H9 (cell line): Measurements from ENCODE around the gene TACC2. TPM values are rescaled to one million over a fixed set of nuclear protein-coding genes. Genes with fewer than 3 reads are reported as not detected.
"Not testable (repeated sequence)": the region's sequence is repeated elsewhere in the genome, so short reads cannot be mapped to it uniquely, and the experiment has no call there.

Source experiments
- DNase-seq: peaks from one replicate; pipeline ENCODE4 v3.0.0-alpha.2; 2017
- H2AFZ ChIP-seq: one replicate; pipeline ENCODE4 v1.6.1; 2013; ENCODE audit warnings: mild to moderate bottlenecking, low read length, control low read depth, moderate library complexity
- H2AK5ac ChIP-seq: 2 replicates; pipeline ENCODE4 v1.6.1; 2013; ENCODE audit warnings: low read length, control low read depth, mixed read lengths; ENCODE audit not compliant: insufficient read length
- H2BK120ac ChIP-seq: one replicate; pipeline ENCODE4 v1.6.1; 2013; ENCODE audit warnings: low read depth, mild to moderate bottlenecking, low read length, control low read depth, inconsistent platforms; ENCODE audit not compliant: poor library complexity, severe bottlenecking
- H2BK12ac ChIP-seq: 2 replicates; pipeline ENCODE4 v1.6.1; 2013; ENCODE audit warnings: low read length, control low read depth, mixed read lengths, low read depth; ENCODE audit not compliant: insufficient read length
- H2BK15ac ChIP-seq: 2 replicates; pipeline ENCODE4 v1.6.1; 2013; ENCODE audit warnings: low read depth, low read length, control low read depth
- H2BK20ac ChIP-seq: one replicate; pipeline ENCODE4 v1.6.1; 2013; ENCODE audit warnings: low read depth, mild to moderate bottlenecking, low read length, control low read depth, inconsistent platforms; ENCODE audit not compliant: poor library complexity, severe bottlenecking
- H2BK5ac ChIP-seq: 2 replicates; pipeline ENCODE4 v1.6.1; 2013; ENCODE audit warnings: low read length, control low read depth, mixed read lengths; ENCODE audit not compliant: insufficient read length
- H3K14ac ChIP-seq: 2 replicates; pipeline ENCODE4 v1.6.1; 2013; ENCODE audit warnings: low read length, control low read depth; ENCODE audit not compliant: insufficient read depth
- H3K18ac ChIP-seq: 2 replicates; pipeline ENCODE4 v1.6.1; 2013; ENCODE audit warnings: low read depth, mild to moderate bottlenecking, mixed read lengths, low read length, control low read depth; ENCODE audit not compliant: insufficient read length
- H3K23ac ChIP-seq: 2 replicates; pipeline ENCODE4 v1.6.1; 2013; ENCODE audit warnings: low read length, control low read depth, mixed read lengths, low read depth; ENCODE audit not compliant: insufficient read length
- H3K23me2 ChIP-seq: 2 replicates; pipeline ENCODE4 v1.6.1; 2013; ENCODE audit warnings: low read depth, mild to moderate bottlenecking, mixed read lengths, low read length, control low read depth; ENCODE audit not compliant: insufficient read length, poor library complexity, severe bottlenecking
- H3K27ac ChIP-seq: 2 replicates; pipeline ENCODE4 v1.5.1; 2013; ENCODE audit warnings: low read length, control low read depth, mixed read lengths, low read depth; ENCODE audit not compliant: insufficient read length
- H3K27me3 ChIP-seq: 2 replicates; pipeline ENCODE4 v1.6.1; 2013; ENCODE audit warnings: low read length, control low read depth, inconsistent platforms; ENCODE audit not compliant: insufficient read depth
- H3K4ac ChIP-seq: 2 replicates; pipeline ENCODE4 v1.6.1; 2013; ENCODE audit warnings: low read depth, mild to moderate bottlenecking, control low read depth, inconsistent platforms, low read length, moderate library complexity
- H3K4me1 ChIP-seq: 2 replicates; pipeline ENCODE4 v1.6.1; 2013; ENCODE audit warnings: low read length, control low read depth, inconsistent platforms; ENCODE audit not compliant: insufficient read depth
- H3K4me2 ChIP-seq: 2 replicates; pipeline ENCODE4 v1.6.1; 2013; ENCODE audit warnings: low read length, control low read depth, mixed read lengths; ENCODE audit not compliant: insufficient read length, insufficient read depth
- H3K56ac ChIP-seq: 2 replicates; pipeline ENCODE4 v1.6.1; 2013; ENCODE audit warnings: low read depth, mild to moderate bottlenecking, mixed read lengths, low read length, control low read depth; ENCODE audit not compliant: insufficient read length
- H3K79me1 ChIP-seq: 2 replicates; pipeline ENCODE4 v1.6.1; 2013; ENCODE audit warnings: low read depth, mild to moderate bottlenecking, moderate library complexity, low read length, control low read depth, inconsistent platforms; ENCODE audit not compliant: insufficient read depth, poor library complexity, severe bottlenecking
- H3K79me2 ChIP-seq: 2 replicates; pipeline ENCODE4 v1.6.1; 2013; ENCODE audit warnings: low read length, control low read depth, inconsistent platforms; ENCODE audit not compliant: insufficient read depth
- H3K9ac ChIP-seq: 2 replicates; pipeline ENCODE4 v1.6.1; 2013; ENCODE audit warnings: low read length, control low read depth, mixed read lengths; ENCODE audit not compliant: insufficient read length; ENCODE audit errors: extremely low read depth
- H3K9me3 ChIP-seq: one replicate; pipeline ENCODE4 v1.6.1; 2013; ENCODE audit warnings: low read depth, low read length, inconsistent platforms; ENCODE audit not compliant: control insufficient read depth
- H3T11ph ChIP-seq: one replicate; pipeline ENCODE4 v1.6.1; 2013; ENCODE audit warnings: mild to moderate bottlenecking, low read length, control low read depth, inconsistent platforms
- H4K20me1 ChIP-seq: one replicate; pipeline ENCODE4 v1.6.1; 2013; ENCODE audit not compliant: control insufficient read depth, insufficient read length, insufficient read depth
- H4K5ac ChIP-seq: 2 replicates; pipeline ENCODE4 v1.6.1; 2013; ENCODE audit warnings: low read depth, mild to moderate bottlenecking, mixed read lengths, low read length, control low read depth; ENCODE audit not compliant: insufficient read length
- H4K8ac ChIP-seq: replicated peaks from 2 replicates; pipeline ENCODE4 v1.6.1; 2013; ENCODE audit warnings: low read length, control low read depth, mixed read lengths, low read depth; ENCODE audit not compliant: insufficient read length
- H4K91ac ChIP-seq: 2 replicates; pipeline ENCODE4 v1.6.1; 2013; ENCODE audit warnings: low read depth, mild to moderate bottlenecking, moderate library complexity, mixed read lengths, low read length, control low read depth; ENCODE audit not compliant: insufficient read length
- H3K27ac Mint-ChIP-seq, 3 experiments: 2 replicates in 2 of 3; 3 replicates in 1 of 3; pipeline ENCODE4 v1.8.0; 2020 to 2021; ENCODE audit warnings: mixed read lengths in 3 of 3, mild to moderate bottlenecking in 1 of 3, moderate library complexity in 1 of 3
- H3K27me3 Mint-ChIP-seq: 2 replicates; pipeline ENCODE4 v1.8.0; 2021; ENCODE audit warnings: low read depth, mild to moderate bottlenecking, moderate library complexity, mixed read lengths
- H3K36me3 Mint-ChIP-seq, 3 experiments: 2 replicates in 2 of 3; 3 replicates in 1 of 3; pipeline ENCODE4 v1.8.0; 2020 to 2021; ENCODE audit warnings: low read depth in 3 of 3, mixed read lengths in 3 of 3; ENCODE audit not compliant: insufficient read depth in 1 of 3
- H3K4me1 Mint-ChIP-seq, 2 experiments: 2 replicates each; pipeline ENCODE4 v1.8.0; 2020; ENCODE audit warnings: mixed read lengths in 2 of 2
- H3K4me3 Mint-ChIP-seq, 2 experiments: 2 replicates in 1 of 2; 3 replicates in 1 of 2; pipeline ENCODE4 v1.8.0; 2020 to 2021; ENCODE audit warnings: mild to moderate bottlenecking in 2 of 2, mixed read lengths in 2 of 2, moderate library complexity in 1 of 2
- H3K9me3 Mint-ChIP-seq, 2 experiments: 2 replicates in 1 of 2; 3 replicates in 1 of 2; pipeline ENCODE4 v1.8.0; 2020; ENCODE audit warnings: mild to moderate bottlenecking in 2 of 2, mixed read lengths in 2 of 2, moderate library complexity in 1 of 2
- WGBS: extraction: QIAGEN DNeasy Blood & Tissue Kit; methylation state at CpG from one replicate; pipeline ENCODE4 v1.1.7; 2013; ENCODE audit warnings: missing lambda C conversion rate, low lambda C conversion rate, mixed read lengths; ENCODE audit not compliant: insufficient read length; ENCODE audit errors: extremely low coverage; 5-methylcytosine and 5-hydroxymethylcytosine counted together
- total RNA-seq: library from RNA; stranded (reverse); gene quantifications from 2 replicates; pipeline ENCODE4 v1.2.1, GENCODE V29; 2021
- TF ChIP-seq, protein P1 (sequence below): fragments of 200-600 bp; sonication (generic); conservative IDR thresholded peaks from 3 replicates; pipeline ENCODE4 v1.8.0; 2021; ENCODE audit warnings: antibody characterized with exemption, mild to moderate bottlenecking

The TACC2 gene
- total RNA-seq, 1 experiment from 2014 or later, result 58.1 TPM

GRCh38 chr10:122075171-122075570 lies 86.2 kb downstream of the TACC2 start:
- H2AFZ ChIP-seq, result no peak overlapping the region
- H3K9me3 Mint-ChIP-seq, result no peaks in the 10 kb centered on the region
- H3K4me3 Mint-ChIP-seq, result no peak overlapping the region
- H3K27me3 ChIP-seq, result no peaks in the 10 kb centered on the region
- no peak overlapping the region for H3K4ac ChIP-seq
- H4K91ac ChIP-seq, result no peak overlapping the region
- peaks cover 4 to 6% of the 10 kb centered on the region in 2 experiments; a peak in 3 of 4 replicates for H3K4me1 Mint-ChIP-seq
- H4K5ac ChIP-seq, result no peak overlapping the region
- H2BK12ac ChIP-seq, result no peak overlapping the region
- H3T11ph ChIP-seq, result no peak overlapping the region
- H3K4me2 ChIP-seq, result no peak overlapping the region
- H2AK5ac ChIP-seq, result no peak overlapping the region
- no peak overlapping the region for H2BK5ac ChIP-seq
- H3K79me2 ChIP-seq, result no peaks in the 10 kb centered on the region
- H4K8ac ChIP-seq, result no peak overlapping the region
- H3K23ac ChIP-seq, result no peak overlapping the region
- WGBS, result no CpG with 5 or more reads among the region's 9 CpGs
- no peaks in the 10 kb centered on the region for H3K4me1 ChIP-seq
- no peak overlapping the region for H3K14ac ChIP-seq
- H2BK120ac ChIP-seq, result no peak overlapping the region
- no peak overlapping the region for H2BK15ac ChIP-seq
- no peak overlapping the region for H3K56ac ChIP-seq
- DNase-seq, result no peak
- H3K9ac ChIP-seq, result no peak overlapping the region
- H3K79me1 ChIP-seq, result no peaks in the 10 kb centered on the region
- H4K20me1 ChIP-seq, result no peaks in the 10 kb centered on the region
- no peak overlapping the region for H3K27ac Mint-ChIP-seq
- H3K9me3 ChIP-seq, result no peaks in the 10 kb centered on the region
- peaks cover 2% of the 10 kb centered on the region; the same call in 1 of the 2 replicates for H3K27me3 Mint-ChIP-seq
- TF ChIP-seq, protein P1, sequence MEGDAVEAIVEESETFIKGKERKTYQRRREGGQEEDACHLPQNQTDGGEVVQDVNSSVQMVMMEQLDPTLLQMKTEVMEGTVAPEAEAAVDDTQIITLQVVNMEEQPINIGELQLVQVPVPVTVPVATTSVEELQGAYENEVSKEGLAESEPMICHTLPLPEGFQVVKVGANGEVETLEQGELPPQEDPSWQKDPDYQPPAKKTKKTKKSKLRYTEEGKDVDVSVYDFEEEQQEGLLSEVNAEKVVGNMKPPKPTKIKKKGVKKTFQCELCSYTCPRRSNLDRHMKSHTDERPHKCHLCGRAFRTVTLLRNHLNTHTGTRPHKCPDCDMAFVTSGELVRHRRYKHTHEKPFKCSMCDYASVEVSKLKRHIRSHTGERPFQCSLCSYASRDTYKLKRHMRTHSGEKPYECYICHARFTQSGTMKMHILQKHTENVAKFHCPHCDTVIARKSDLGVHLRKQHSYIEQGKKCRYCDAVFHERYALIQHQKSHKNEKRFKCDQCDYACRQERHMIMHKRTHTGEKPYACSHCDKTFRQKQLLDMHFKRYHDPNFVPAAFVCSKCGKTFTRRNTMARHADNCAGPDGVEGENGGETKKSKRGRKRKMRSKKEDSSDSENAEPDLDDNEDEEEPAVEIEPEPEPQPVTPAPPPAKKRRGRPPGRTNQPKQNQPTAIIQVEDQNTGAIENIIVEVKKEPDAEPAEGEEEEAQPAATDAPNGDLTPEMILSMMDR, result no peak
- no peaks in the 10 kb centered on the region for H3K36me3 Mint-ChIP-seq
- H3K18ac ChIP-seq, result no peak overlapping the region
- no peaks in the 10 kb centered on the region for H3K23me2 ChIP-seq
- no peak overlapping the region for H2BK20ac ChIP-seq
- no peak overlapping the region for H3K27ac ChIP-seq

- not testable (repeated sequence) for H3K9ac ChIP-seq, H3K4me1 ChIP-seq, H3K27ac ChIP-seq, H3K23me2 ChIP-seq, H2BK15ac ChIP-seq, H3K79me2 ChIP-seq, H3K18ac ChIP-seq, H3T11ph ChIP-seq, H4K5ac ChIP-seq, H3K4me1 Mint-ChIP-seq, H3K4me3 Mint-ChIP-seq, H3K36me3 Mint-ChIP-seq, H3K27me3 ChIP-seq, H3K14ac ChIP-seq, H2BK12ac ChIP-seq, H2AFZ ChIP-seq, H3K9me3 Mint-ChIP-seq, H3K27ac Mint-ChIP-seq, H3K4me2 ChIP-seq, H3K79me1 ChIP-seq, H2BK120ac ChIP-seq, H4K8ac ChIP-seq, H3K4ac ChIP-seq, H2BK5ac ChIP-seq, H2AK5ac ChIP-seq, H4K91ac ChIP-seq, H3K9me3 ChIP-seq, H2BK20ac ChIP-seq, H3K56ac ChIP-seq, DNase-seq, H3K23ac ChIP-seq, H4K20me1 ChIP-seq, H3K27me3 Mint-ChIP-seq
- no CpG with 5 or more reads among the region's 6 CpGs for WGBS
Measured at GRCh38 chr10:122075876-122076275, 86.9 kb downstream of the TACC2 start.
